Measurements from ENCODE around the gene DYDC1. TPM values are rescaled to one million over a fixed set of nuclear protein-coding genes. Genes with fewer than 3 reads are reported as not detected.

The DYDC1 gene
- 0.18 TPM for polyA plus RNA-seq (2013, experiment 1 of 2)
- not detected for polyA plus RNA-seq (2013, experiment 2 of 2)

DNA sequence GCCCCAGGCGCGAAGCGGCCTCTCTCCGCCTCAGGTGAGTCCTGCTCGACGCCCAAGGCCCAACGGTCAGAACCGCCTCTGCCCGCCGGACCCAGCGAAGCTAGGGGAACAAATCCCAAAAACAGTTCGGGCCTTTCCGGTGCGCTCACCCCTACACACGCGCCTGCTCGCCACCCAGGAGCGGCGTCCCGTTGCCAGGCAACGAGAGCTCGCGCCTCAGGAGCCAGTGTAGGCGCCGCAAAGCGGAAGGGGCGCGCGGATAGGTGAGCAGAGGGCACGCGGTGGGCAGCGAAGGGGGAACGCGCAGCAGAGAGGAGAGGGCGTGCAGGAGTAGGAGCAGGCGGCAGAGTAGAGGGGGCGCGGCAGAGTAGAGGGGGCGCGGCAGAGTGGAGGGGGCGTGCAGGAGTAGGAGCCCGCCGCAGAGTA, at the start of gene DYDC1, which contains the start of gene DYDC2:
Gene DYDC1, minus strand, starts transcription at position 193 of the 426 bp plus-strand sequence. CDS start 4,154 bp downstream, outside the sequence.
Gene DYDC2, plus strand, starts transcription at position 219 of the 426 bp plus-strand sequence. CDS start 5,663 bp downstream, outside the sequence.
- Histone ChIP-seq H3K9me3 (replicated peaks in 1 of 2; ENCODE audit: control insufficient read depth in 2 of 2, insufficient read depth in 1 of 2, low read depth in 1 of 2, low read length in 2 of 2) (peaks cover 0 to 2% of the 10 kb centered on the region in 2 donors), H3K4ac (ENCODE audit: low read length) (no peak within 1 kb of the TSS), H2BK120ac (ENCODE audit: low read depth, low read length) (no peak within 1 kb of the TSS), H3K4me3 (ENCODE audit: low read length in 2 of 2) (peak within 1 kb of the TSS; percentile 42 to 76), H4K91ac (ENCODE audit: low read depth, low read length, poor library complexity) (peak within 1 kb of the TSS; percentile 12), H3K23ac (ENCODE audit: low read depth, low read length, poor library complexity) (peak within 1 kb of the TSS; percentile 87), H2AFZ (ENCODE audit: low read length) (peak within 1 kb of the TSS; percentile 89), H3K27ac (replicated peaks; ENCODE audit: low read length) (no peak within 1 kb of the TSS), H3K79me1 (ENCODE audit: low read depth, low read length) (no peaks in the 10 kb centered on the region), H3K36me3 (replicated peaks in 1 of 2; ENCODE audit: control insufficient read depth in 2 of 2, insufficient read depth in 2 of 2, low read length in 2 of 2) (no peaks in the 10 kb centered on the region), H3K18ac (ENCODE audit: low read length) (peak within 1 kb of the TSS; percentile 98), H4K8ac (ENCODE audit: low read depth, low read length) (peak within 1 kb of the TSS; percentile 95), H3K4me2 (ENCODE audit: insufficient read depth, low read length, poor library complexity, severe bottlenecking) (peak within 1 kb of the TSS; percentile 82), H2BK12ac (ENCODE audit: low read length) (no peak within 1 kb of the TSS), H3K9ac (ENCODE audit: low read depth, low read length, poor library complexity) (peak within 1 kb of the TSS; percentile 88), H2BK5ac (ENCODE audit: low read length) (peak within 1 kb of the TSS; percentile 75), H3K27me3 (ENCODE audit: control insufficient read depth in 3 of 3, insufficient read depth in 3 of 3, low read depth in 1 of 3, low read length in 3 of 3) (peaks cover 0 to 22% (median 3%) of the 10 kb centered on the region in 3 experiments), H2AK5ac (ENCODE audit: low read depth, low read length) (no peak within 1 kb of the TSS), H3K4me1 (ENCODE audit: control insufficient read depth in 2 of 2, insufficient read depth in 1 of 2, low read depth in 1 of 2, low read length in 2 of 2) (peaks cover 4 to 10% of the 10 kb centered on the region in 2 donors), H3K14ac (ENCODE audit: low read length) (peak within 1 kb of the TSS; percentile 38), H2BK15ac (ENCODE audit: low read length) (peak within 1 kb of the TSS; percentile 96)
- DNase-seq (ENCODE audit: low spot score) = peak; percentile 82
- WGBS, 2 donors (ENCODE audit: extremely low coverage in 2 of 2, insufficient read length in 2 of 2, insufficient replicate concordance in 1 of 2) = no CpG with 5 or more reads among the region's 43 CpGs

GRCh38 chr10:80406204-80406603, 49.6 kb upstream of the DYDC1 start:
- no peak overlapping the region for H4K8ac ChIP-seq (ENCODE audit: low read depth, low read length)
- H3K79me1 ChIP-seq (ENCODE audit: low read depth, low read length) = peaks cover 6% of the 10 kb centered on the region
- no peak overlapping the region for H2AK5ac ChIP-seq (ENCODE audit: low read depth, low read length)
- no peak overlapping the region for H4K91ac ChIP-seq (ENCODE audit: low read depth, low read length, poor library complexity)
- H3K4ac ChIP-seq (ENCODE audit: low read length) = no peak overlapping the region
- H3K4me2 ChIP-seq (ENCODE audit: insufficient read depth, low read length, poor library complexity, severe bottlenecking) = no peak overlapping the region
- no CpG with 5 or more reads among the region's 4 CpGs for WGBS, 2 donors (ENCODE audit: extremely low coverage in 2 of 2, insufficient read length in 2 of 2, insufficient replicate concordance in 1 of 2)
- no peak overlapping the region for H2BK120ac ChIP-seq (ENCODE audit: low read depth, low read length)
- H2BK15ac ChIP-seq (ENCODE audit: low read length) = no peak overlapping the region
- H3K9ac ChIP-seq (ENCODE audit: low read depth, low read length, poor library complexity) = no peak overlapping the region
- H3K27ac ChIP-seq (replicated peaks; ENCODE audit: low read length) = no peak overlapping the region
- H2BK12ac ChIP-seq (ENCODE audit: low read length) = no peak overlapping the region
- H3K4me1 ChIP-seq (ENCODE audit: control insufficient read depth in 2 of 2, insufficient read depth in 1 of 2, low read depth in 1 of 2, low read length in 2 of 2) = peaks cover 13 to 18% of the 10 kb centered on the region in 2 donors
- no peaks in the 10 kb centered on the region for H3K27me3 ChIP-seq (ENCODE audit: control insufficient read depth in 3 of 3, insufficient read depth in 3 of 3, low read depth in 1 of 3, low read length in 3 of 3)
- no peak for DNase-seq (ENCODE audit: low spot score)
- no peak overlapping the region for H3K23ac ChIP-seq (ENCODE audit: low read depth, low read length, poor library complexity)
- H3K14ac ChIP-seq (ENCODE audit: low read length) = no peak overlapping the region
- H2AFZ ChIP-seq (ENCODE audit: low read length) = peak overlapping the region; percentile 65
- no peak overlapping the region for H3K4me3 ChIP-seq (ENCODE audit: low read length in 2 of 2)
- no peaks in the 10 kb centered on the region for H3K9me3 ChIP-seq (replicated peaks in 1 of 2; ENCODE audit: control insufficient read depth in 2 of 2, insufficient read depth in 1 of 2, low read depth in 1 of 2, low read length in 2 of 2)
- peaks cover 2 to 10% of the 10 kb centered on the region in 2 donors for H3K36me3 ChIP-seq (replicated peaks in 1 of 2; ENCODE audit: control insufficient read depth in 2 of 2, insufficient read depth in 2 of 2, low read length in 2 of 2)
- no peak overlapping the region for H2BK5ac ChIP-seq (ENCODE audit: low read length)
- no peak overlapping the region for H3K18ac ChIP-seq (ENCODE audit: low read length)

GRCh38 chr10:80405626-80406025, 49.1 kb upstream of the DYDC1 start:
- Histone ChIP-seq H3K9me3 (replicated peaks in 1 of 2; ENCODE audit: control insufficient read depth in 2 of 2, insufficient read depth in 1 of 2, low read depth in 1 of 2, low read length in 2 of 2) (no peaks in the 10 kb centered on the region), H2BK15ac (ENCODE audit: low read length) (no peak overlapping the region), H3K23ac (ENCODE audit: low read depth, low read length, poor library complexity) (no peak overlapping the region), H3K4me2 (ENCODE audit: insufficient read depth, low read length, poor library complexity, severe bottlenecking) (no peak overlapping the region), H2BK5ac (ENCODE audit: low read length) (no peak overlapping the region), H2BK120ac (ENCODE audit: low read depth, low read length) (no peak overlapping the region), H3K79me1 (ENCODE audit: low read depth, low read length) (peaks cover 5% of the 10 kb centered on the region), H4K91ac (ENCODE audit: low read depth, low read length, poor library complexity) (no peak overlapping the region), H2AK5ac (ENCODE audit: low read depth, low read length) (no peak overlapping the region), H3K18ac (ENCODE audit: low read length) (no peak overlapping the region), H2BK12ac (ENCODE audit: low read length) (no peak overlapping the region), H4K8ac (ENCODE audit: low read depth, low read length) (no peak overlapping the region), H3K36me3 (replicated peaks in 1 of 2; ENCODE audit: control insufficient read depth in 2 of 2, insufficient read depth in 2 of 2, low read length in 2 of 2) (peaks cover 0 to 6% of the 10 kb centered on the region in 2 donors), H3K4me3 (ENCODE audit: low read length in 2 of 2) (no peak overlapping the region), H3K9ac (ENCODE audit: low read depth, low read length, poor library complexity) (no peak overlapping the region), H2AFZ (ENCODE audit: low read length) (peak overlapping the region; percentile 65), H3K4ac (ENCODE audit: low read length) (no peak overlapping the region), H3K27me3 (ENCODE audit: control insufficient read depth in 3 of 3, insufficient read depth in 3 of 3, low read depth in 1 of 3, low read length in 3 of 3) (no peaks in the 10 kb centered on the region), H3K14ac (ENCODE audit: low read length) (no peak overlapping the region), H3K4me1 (ENCODE audit: control insufficient read depth in 2 of 2, insufficient read depth in 1 of 2, low read depth in 1 of 2, low read length in 2 of 2) (peaks cover 9 to 18% of the 10 kb centered on the region in 2 donors), H3K27ac (replicated peaks; ENCODE audit: low read length) (no peak overlapping the region)
- WGBS, 2 donors (ENCODE audit: extremely low coverage in 2 of 2, insufficient read length in 2 of 2, insufficient replicate concordance in 1 of 2) = no CpG with 5 or more reads among the region's 4 CpGs
- DNase-seq (ENCODE audit: low spot score) = no peak

GRCh38 chr10:80405035-80405434, 48.5 kb upstream of the DYDC1 start:
- no peak overlapping the region for H3K14ac ChIP-seq (ENCODE audit: low read length)

More at GRCh38 chr10:80405035-80405434, 48.5 kb upstream of the DYDC1 start:
- DNase-seq (ENCODE audit: low spot score) = no peak
- H3K4me3 ChIP-seq (ENCODE audit: low read length in 2 of 2) = no peak overlapping the region
- no peak overlapping the region for H2BK5ac ChIP-seq (ENCODE audit: low read length)
- H2BK12ac ChIP-seq (ENCODE audit: low read length) = no peak overlapping the region
- no peak overlapping the region for H4K91ac ChIP-seq (ENCODE audit: low read depth, low read length, poor library complexity)
- no peak overlapping the region for H4K8ac ChIP-seq (ENCODE audit: low read depth, low read length)
- H3K9ac ChIP-seq (ENCODE audit: low read depth, low read length, poor library complexity) = no peak overlapping the region
- H3K18ac ChIP-seq (ENCODE audit: low read length) = no peak overlapping the region
- H3K36me3 ChIP-seq (replicated peaks in 1 of 2; ENCODE audit: control insufficient read depth in 2 of 2, insufficient read depth in 2 of 2, low read length in 2 of 2) = peaks cover 0 to 2% of the 10 kb centered on the region in 2 donors
- no peak overlapping the region for H2AFZ ChIP-seq (ENCODE audit: low read length)
- peaks cover under 1% of the 10 kb centered on the region for H3K79me1 ChIP-seq (ENCODE audit: low read depth, low read length)
- peaks cover 5 to 15% of the 10 kb centered on the region in 2 donors for H3K4me1 ChIP-seq (ENCODE audit: control insufficient read depth in 2 of 2, insufficient read depth in 1 of 2, low read depth in 1 of 2, low read length in 2 of 2)
- H3K23ac ChIP-seq (ENCODE audit: low read depth, low read length, poor library complexity) = no peak overlapping the region
- peaks cover 0 to 2% (median 0%) of the 10 kb centered on the region in 3 experiments for H3K27me3 ChIP-seq (ENCODE audit: control insufficient read depth in 3 of 3, insufficient read depth in 3 of 3, low read depth in 1 of 3, low read length in 3 of 3)
- H2BK15ac ChIP-seq (ENCODE audit: low read length) = no peak overlapping the region
- WGBS, 2 donors (ENCODE audit: extremely low coverage in 2 of 2, insufficient read length in 2 of 2, insufficient replicate concordance in 1 of 2) = no CpG with 5 or more reads among the region's 1 CpG
- no peak overlapping the region for H3K27ac ChIP-seq (replicated peaks; ENCODE audit: low read length)
- H3K4me2 ChIP-seq (ENCODE audit: insufficient read depth, low read length, poor library complexity, severe bottlenecking) = no peak overlapping the region
- H2BK120ac ChIP-seq (ENCODE audit: low read depth, low read length) = no peak overlapping the region
- no peak overlapping the region for H2AK5ac ChIP-seq (ENCODE audit: low read depth, low read length)
- no peak overlapping the region for H3K4ac ChIP-seq (ENCODE audit: low read length)
- no peaks in the 10 kb centered on the region for H3K9me3 ChIP-seq (replicated peaks in 1 of 2; ENCODE audit: control insufficient read depth in 2 of 2, insufficient read depth in 1 of 2, low read depth in 1 of 2, low read length in 2 of 2)

All from neuronal stem cell (in vitro differentiated cells).